ENCODE results near the gene HELZ.
"Not testable (repeated sequence)": the region's sequence is repeated elsewhere in the genome, so short reads cannot be mapped to it uniquely, and the experiment has no call there.

Gene HELZ

DNA sequence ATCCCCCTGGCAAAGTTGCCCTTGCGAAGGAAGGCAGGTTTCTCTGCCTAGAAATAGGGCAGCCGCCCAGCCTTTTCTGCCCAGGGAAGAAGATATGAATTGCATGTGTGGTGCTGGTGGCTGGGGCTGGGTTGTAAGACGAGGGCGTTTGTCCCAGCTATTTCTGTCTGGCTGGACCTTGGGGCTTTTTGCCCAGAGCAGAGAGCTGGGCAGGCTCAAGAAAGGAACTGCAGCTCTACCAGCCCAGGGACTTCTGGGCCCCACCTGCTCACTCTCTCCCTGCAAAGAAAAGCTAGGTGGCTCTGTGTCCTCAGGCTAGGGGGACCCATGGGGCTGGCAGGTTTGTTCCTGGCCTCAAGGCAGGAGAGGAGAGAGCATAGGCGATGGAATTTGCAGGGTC, 200.1 kb downstream of the HELZ start:
- DNase-seq: no peak

DNA sequence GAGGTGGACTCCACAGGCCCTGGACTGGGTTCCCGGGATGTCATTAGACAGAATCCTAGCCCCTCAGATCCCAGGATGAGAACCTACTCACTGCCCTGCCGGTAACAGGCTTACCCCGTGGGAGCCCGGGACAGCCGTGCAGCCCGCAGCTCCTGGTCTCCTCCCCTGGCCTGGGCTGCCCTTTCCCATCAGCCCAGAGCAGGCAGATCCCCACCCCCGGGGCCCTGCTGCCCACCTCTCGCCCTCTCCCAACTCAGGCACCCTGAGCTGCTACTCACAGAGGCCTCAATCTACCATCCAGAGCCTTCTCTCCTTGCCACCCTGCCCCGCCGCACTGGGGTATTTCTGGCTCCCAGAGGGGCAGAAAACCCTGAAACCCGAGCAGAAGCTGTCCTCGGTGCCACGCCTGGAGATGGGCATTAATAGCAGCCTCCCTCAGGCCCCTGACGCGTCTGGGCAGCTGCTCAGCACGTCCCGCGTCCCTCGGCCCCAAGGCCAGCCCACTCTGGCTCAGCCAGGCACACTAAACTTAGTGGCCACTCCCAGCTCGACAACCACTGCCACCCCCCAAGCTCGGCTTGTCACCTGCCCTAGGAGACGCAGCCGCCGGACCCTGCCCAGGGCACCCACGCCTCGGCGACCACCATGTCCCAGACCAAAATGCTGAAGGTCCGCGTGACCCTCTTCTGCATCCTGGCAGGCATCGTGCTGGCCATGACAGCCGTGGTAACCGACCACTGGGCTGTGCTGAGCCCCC, 200.8 kb downstream of the HELZ start, which contains the start of gene CACNG1:
Gene CACNG1 (plus strand): TSS at position 539 of the 757 bp plus-strand sequence. CDS start 107 bp downstream, at position 646.
- DNase-seq: no peak

DNA sequence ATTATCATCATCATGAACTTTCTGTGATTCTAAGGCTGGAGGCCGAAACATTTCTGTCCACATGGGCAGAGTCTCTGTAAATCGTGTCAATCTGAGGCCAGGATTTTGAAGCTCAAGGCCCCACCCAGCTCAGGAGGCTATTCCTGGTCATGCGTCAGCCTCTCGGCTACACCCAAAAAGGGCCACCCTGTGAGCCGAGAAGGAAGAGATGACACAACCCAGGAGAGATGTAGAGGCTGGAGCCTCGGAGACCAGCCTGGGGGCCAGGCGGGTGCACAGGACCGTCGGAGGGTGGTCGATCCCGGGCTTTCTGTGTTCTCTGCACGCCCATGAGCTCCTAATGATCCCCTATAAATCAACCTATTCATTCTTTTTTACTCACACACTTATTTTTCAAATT, 201.7 kb downstream of the HELZ start:
- DNase-seq: no peak

DNA sequence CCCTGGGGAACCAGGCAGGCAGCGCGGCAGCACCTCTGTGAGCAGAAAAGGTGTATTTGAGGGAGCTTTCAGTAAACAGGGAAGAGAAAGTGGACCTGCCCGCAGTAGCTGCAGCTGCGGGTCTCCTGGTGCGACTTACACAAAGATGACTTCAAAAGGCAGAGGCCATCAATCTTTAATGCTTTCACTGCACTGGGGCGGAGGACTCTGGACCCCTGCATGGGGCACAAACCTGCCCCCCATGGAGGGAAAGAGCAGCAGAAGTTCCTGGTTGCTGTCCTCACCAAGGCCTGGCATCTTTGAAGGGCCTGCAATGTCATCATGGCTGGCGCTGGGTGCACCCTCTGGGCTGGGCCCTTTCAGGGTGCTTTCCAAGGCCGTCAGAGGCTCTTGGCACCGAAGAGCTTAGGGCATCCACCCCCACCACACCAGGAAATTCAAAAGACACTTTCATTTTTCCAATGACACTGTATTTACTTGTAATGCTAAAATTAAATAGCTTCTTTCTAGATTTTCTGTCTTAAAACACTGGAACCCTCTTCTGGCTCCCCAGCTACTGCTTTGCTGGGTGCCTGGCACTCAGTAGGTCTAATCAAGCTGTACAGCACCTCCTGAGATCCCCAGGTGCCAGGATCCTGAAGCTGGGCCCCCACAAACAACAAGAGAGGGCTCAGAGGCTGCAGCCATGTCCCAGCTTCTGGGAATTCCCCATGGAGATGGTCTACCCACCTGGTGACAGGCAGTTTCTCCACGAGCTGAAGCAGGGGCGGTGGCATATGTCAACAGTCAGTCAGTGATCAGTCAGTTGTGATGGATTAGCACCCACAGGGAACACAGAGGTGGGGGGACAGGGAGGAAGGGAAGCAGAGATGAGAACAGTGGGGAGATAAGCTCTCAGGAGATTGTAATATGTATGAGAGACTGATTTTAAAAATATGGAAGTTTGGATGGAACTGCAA, 202.8 kb downstream of the HELZ start:
- DNase-seq: no peak

DNA sequence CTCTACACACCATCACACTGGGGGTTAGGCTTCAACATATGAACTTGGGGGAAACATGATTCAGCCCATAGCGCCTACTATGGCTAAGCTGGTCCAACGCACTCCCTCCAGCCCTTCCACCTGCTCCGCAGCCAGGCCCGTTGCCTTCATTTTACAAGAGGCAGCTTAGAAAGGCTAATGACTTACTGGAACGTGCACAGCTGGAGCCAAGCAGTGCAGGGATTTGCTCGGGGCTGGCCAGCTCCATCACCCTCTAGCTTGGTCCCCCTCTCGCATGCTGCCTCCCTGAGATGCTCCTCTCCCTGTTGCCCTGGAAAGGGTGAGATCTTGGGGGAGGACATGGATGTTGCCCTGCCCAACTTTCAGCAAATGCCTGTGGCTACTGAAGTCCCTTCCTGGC, 203.5 kb downstream of the HELZ start:
- DNase-seq: no peak

DNA sequence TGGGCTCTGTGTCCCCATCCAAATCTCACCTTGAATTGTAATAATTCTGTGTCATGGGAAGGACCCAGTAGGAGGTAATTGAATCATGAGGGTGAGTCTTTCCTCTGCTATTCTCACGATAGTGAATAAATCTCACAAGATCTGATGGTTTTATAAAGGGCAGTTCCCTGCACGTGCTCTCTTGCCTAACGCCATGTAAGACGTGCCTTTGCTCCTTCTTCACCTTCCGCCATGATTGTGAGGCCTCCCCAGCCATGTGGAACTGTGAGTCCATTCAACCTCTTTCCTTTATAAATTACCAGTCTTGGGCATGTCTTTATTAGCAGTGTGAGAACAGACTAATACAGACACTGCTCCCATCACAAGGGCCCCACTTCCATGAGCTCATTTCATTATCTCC, 203.9 kb downstream of the HELZ start:
- not testable (repeated sequence) for DNase-seq

DNA sequence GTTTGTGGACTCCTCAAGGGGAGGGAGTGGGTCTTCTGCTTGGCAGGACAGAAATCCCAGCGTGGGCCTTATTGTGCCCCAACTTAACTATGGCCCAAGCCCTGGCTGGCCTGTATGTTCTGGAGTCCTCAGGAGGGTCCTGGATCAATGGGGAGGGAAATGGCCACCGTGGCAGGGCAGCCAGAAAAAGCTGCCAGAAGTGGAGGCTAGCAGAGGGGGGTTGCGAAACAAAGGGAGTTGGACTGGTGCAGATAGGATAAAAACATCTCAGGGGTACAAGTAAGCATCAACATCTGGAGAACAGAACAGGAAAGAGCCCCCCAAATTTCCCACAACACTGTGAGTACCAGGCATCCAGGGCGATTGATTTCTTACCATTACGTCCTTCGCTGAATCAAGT, 204.3 kb downstream of the HELZ start:
- DNase-seq: no peak

DNA sequence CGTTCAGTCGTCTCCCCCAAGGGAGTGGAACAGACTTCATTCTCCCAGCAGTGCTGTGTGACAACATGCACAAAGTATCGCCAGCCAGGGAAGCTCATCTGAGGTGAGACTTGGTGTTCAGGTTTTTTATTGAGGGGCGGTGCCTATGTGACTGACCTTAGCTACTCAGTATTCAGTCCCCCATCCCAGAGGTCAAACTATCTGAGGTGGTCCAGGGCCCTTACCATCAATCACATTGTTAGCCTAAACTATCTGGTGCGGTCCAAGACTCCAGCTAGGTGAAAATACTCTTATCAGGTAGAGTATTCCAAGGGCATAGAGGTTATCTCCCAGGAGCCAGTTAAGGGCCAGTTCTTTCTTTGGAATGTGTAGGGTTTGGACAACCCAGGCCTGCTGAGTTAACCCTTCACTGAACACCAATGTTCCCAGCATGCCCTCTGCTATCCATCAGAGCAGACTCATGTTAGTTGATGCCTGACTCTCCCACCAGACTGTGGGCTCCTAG, 206.1 kb downstream of the HELZ start:
- DNase-seq: no peak

DNA sequence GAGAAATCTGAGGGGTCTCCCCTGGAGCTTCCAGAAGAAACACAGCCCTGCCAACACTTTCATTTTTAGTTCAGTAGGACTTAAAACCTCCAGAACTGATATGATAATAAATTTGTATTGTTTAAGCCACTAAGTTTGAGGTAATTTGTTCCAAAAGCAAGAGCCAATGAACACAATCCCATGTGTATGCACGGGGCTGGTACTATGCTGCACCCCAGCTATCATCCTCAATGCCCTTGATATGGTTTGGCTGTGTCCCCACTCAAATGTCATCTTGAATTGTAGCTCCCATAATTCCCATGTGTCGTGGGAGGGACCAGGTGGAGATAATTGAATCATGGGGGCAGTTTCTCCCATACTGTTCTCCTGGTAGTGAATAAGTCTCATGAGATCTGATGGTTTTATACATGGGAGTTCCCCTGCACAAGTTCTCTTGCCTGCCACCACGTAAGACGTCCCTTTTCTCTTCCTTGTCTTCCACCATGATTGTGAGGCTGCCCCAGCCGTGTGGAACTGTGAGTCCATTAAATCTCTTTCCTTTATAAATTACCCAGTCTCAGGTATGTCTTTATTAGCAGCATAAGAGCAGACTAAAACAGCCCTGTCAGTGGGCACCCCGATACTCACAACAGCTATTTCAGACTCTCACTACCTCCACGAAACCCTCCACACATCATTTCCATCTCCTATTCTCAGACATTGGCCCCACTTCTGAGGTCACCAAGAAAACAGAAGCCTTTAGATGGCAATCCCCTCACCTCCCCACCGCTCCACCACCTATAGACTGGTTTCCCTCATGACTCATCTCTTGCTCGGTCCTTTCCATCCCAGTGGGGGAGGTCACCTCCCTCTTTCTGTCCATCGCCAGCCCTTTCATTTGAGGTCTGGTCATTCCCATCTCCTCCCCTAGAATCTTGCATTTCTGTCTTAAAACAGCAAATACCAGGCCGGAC, 209.6 kb downstream of the HELZ start:
- DNase-seq: no peak

DNA sequence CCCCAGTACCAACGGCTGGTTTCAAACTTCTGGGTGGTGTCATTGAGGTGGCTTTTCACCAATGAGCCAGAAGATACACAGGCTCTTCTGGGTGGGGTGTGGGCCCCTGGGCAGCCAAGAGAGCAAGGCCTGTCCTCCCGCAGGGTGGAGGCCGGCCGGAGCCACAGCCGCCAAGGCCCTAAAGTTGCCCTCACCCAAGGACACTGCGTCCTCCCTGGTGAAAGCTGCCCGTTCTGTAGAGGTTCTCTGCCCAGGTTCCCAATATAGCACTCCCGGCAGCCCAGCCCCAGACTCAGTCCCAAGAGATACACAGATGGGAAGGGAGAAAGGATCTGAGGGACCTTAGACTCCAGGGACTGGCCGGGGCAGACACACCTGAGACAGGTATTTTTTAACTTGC, 211.4 kb downstream of the HELZ start:
- DNase-seq: no peak

DNA sequence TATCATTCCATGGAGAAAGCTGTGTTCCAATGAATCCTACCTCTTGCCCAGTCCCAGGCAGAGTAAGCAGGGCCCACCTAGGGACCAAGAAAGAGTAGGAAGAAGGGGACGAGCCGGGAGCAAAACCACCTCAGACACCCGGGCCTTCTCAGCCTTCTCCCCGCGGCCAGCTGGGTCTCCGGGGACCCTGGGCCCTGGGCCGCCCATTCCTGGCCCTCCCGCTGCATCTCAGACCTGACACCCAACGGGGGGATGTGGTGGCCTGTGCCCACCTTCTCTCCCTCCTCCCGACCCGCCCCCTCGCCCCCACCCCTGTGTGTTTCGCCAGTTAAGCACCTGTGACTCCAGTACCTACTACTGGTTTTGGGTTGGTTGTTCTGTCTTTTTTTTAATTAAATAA, 212.0 kb downstream of the HELZ start:
- DNase-seq: no peak

DNA sequence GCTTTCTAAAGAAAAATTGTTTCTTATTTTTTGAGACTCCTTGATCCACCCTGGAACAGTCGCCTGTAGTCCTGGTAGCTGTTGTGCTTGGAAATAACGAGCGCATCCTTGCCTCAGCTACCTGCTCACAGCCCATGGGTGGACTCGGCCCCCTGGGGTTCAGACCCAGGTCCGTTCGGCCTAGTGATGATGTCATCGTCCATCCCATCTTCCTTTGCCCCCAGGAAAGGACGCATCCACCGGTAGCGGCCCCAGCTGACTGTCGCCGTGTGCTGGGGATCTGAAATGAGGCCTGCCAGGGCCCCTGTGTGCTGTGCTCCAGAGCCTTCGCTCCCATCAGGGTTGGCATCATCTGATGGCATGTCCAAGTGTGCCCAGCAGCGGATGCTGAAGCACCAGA, 212.6 kb downstream of the HELZ start:
- no peak for DNase-seq

DNA sequence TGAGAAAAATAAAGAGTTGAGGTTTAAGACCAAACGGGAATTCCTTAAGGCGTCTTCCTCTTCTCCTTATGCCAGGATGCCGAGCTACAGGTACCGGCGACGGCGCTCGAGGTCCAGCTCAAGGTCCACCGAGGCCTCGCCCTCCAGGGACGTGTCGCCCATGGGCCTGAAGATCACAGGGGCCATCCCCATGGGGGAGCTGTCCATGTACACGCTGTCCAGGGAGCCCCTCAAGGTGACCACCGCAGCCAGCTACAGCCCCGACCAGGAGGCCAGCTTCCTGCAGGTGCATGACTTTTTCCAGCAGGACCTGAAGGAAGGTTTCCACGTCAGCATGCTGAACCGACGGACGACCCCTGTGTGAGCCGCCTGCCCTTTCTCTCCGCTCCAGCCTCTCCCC, 214.4 kb downstream of the HELZ start:
- DNase-seq: no peak

DNA sequence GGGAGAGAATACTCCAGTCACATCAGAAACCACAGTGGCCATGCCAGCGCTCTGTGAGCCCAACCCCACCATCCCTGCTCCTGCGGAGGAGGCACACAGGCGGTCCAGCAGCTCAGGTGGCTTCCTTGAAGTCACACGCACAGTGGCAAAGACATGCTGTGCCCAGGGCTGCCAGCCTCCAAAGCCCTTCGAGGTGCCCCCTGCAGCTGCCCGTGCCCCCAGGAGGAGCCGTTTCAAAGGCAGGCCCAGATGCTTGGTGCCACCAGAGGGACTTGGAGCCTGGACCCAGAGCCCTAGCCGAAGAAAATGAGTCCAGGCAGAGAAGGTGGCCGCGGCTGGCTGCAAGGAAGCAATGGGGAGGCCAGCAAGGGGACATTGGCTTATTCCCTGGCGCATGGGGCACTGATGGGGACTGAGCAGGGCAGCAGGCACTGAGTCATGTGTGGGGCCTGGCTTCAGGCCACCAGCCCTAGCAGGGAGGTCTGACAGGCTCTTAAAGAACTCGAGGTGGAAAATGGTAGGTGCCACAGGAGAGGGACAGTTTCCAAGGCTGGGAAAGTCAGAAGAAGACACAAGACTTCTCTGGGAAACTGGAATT, 217.9 kb downstream of the HELZ start:
- no peak for DNase-seq

DNA sequence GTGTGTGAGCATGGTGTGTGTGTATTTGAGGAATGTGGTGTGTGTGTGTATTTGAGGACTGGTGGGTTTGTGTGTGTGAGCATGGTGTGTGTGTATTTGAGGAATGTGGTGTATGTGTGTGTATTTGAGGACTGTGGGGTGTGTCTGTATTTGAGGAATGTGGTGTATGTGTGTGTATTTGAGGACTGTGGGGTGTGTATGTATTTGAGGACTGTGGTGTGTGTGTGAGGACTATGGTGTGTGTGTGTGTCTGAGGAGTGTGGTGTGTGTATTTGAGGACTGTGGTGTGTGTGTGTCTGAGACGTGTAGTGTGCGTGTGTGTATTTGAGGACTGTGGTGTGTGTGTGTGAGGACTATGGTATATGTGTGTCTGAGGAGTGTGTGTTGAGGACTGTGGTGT, 218.7 kb downstream of the HELZ start:
- no peak for DNase-seq

DNA sequence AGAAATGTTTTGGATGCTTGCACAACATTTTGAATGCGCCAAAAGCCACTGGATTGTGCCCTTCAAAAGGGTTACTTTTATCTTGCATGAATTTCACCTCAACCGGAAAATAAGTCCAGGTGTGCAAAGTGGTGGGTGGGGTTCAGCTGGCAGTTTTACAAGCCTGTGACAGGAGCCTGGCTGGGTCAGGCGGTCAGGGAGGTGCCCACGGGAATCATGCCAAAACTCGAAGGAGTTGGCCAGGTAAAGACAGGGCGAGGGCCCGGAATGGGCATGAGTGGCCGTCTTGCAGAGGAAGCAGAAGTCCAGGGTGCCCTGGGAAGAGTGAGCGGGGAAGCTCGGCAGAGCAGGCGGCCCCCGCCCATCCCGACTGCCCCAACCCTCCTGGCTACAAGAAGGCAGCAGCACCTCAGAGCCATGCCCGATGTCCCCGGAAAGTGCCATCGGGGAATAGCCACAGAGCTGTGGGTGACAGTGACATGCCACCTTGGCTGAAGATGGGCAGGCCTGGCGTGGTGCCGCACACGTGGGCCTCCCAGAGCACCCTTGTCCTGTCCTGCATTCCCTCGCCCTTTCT, 219.7 kb downstream of the HELZ start:
- no peak for DNase-seq

DNA sequence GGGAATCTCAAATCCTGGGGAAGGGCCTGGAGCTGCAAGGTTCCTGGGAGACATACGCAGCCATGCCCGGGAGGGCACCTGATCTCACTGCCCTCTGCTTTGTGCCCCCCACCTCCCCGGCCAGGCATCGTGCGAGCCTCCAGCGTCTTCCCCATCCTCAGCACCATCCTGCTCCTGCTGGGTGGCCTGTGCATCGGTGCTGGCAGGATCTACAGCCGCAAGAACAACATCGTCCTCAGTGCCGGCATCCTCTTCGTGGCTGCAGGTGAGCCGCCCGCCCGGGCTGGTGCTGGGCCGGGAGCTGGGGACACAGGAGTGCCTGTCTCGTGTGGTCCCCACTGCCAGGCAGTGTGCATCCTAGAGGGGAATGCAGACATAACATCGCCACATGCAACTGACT, 220.3 kb downstream of the HELZ start:
- no peak for DNase-seq

DNA sequence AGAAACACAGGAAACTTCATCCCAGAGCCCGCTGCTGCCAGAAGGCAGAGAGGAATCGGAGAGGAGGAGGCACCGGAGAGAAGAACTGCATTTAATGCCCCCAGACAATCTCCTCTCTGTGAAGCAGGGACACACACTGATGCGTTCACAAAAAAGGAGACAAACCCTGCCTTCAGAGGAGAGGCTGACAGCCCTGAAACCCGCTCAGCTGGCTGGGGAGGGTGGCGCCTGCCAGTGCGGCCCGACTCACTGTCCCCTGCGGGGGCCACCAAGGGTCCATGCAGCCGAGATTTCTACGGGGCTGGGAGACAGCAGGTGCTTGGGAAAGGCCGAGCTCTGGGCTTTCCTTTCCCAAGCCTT, 222.6 kb downstream of the HELZ start:
- DNase-seq: no peak

DNA sequence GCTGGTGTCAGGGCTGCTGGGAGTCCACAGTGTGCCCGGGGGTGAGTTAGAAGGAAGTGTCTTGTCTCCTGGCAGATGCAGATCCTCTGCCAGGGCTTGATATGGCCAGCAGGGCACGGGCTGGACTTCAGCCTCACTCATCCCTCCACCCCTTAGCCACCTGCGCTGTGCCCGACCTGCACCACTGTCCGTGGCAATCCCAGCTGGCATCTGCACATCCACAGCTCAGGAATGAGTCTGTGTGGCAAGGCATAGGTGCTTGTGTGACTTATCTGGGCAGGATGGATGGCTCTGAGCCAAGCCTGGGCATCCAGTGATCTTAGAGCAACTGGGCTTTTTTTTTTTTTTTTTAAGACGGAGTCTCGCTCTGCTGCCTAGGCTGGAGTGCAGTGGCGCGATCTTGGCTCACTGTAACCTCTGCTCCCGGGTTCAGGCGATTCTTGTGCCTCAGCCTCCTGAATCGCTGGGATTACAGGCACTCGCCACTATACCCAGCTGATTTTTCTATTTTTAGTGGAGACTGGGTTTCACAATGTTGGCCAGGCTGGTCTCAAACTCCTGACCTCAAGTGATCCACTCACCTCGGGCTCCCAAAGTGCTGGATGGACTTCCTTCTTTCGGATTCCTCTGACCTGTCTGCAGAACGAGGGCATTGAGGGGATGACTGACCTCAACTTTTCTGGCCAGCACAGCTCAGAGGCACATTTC, 223.1 kb downstream of the HELZ start:
- DNase-seq: no peak

DNA sequence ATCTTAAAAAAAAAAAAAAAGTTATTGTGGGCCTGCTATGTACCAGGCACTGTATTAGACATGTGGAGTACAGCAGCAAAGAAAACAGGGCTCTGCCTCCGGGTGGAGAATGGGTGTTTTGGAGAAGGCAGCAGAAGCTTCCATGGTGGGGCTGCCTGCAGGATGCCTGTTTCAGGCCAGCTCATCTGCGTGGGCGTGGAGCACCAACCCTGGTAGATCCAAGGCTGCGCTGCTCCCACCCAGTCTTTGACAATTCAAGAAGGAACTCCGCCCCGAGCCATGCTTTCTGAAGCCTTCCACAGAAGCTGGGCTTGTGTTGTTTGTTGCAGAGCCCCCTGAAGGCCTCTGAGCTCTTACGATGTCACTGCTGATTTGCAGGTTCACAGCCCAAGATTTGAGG, 223.8 kb downstream of the HELZ start:
- DNase-seq: no peak

Data from stimulated activated CD4-positive, alpha-beta T cell treated with anti-CD3 and anti-CD28 coated beads, Interleukin-4, amount 100 ng/mL, for 1 hour (primary cell).